ENCODE measurements around the gene TNS2.
A peak's percentile ranks its signal among the peaks of the same experiment; 100 is the strongest.

Gene TNS2

GRCh38 chr12:53100466-53101151 is 50.7 kb downstream of the TNS2 start:
- H3K4me3 ChIP-seq (ENCODE audit: low read depth, low read length, poor library complexity, severe bottlenecking) = no peak overlapping the region

GRCh38 chr12:53101266-53101665 is 51.4 kb downstream of the TNS2 start:
- H3K27ac ChIP-seq (ENCODE audit: low read depth, low read length, poor library complexity, severe bottlenecking) = no peak overlapping the region
- TF ChIP-seq EZH2 (IDR thresholded peaks at IDR 0.05; ENCODE audit: borderline replicate concordance, low read length) (no peak), CTCF (IDR thresholded peaks at IDR 0.05; ENCODE audit: low read length) (no peak)
- no peak overlapping the region for H2AFZ ChIP-seq (ENCODE audit: low read length)

More at GRCh38 chr12:53100466-53101151, 50.7 kb downstream of the TNS2 start:
- H3K79me2 ChIP-seq (ENCODE audit: insufficient read depth, low read length) = no peaks in the 10 kb centered on the region
- no peaks in the 10 kb centered on the region for H4K20me1 ChIP-seq (ENCODE audit: insufficient read depth, low read length)
- H3K4me1 ChIP-seq (ENCODE audit: insufficient read depth, low read length, severe bottlenecking) = peaks cover 50% of the 10 kb centered on the region
- no peaks in the 10 kb centered on the region for H3K9me3 ChIP-seq (ENCODE audit: low read length)
- H3F3A ChIP-seq (ENCODE audit: insufficient read depth, low read length) = no peaks in the 10 kb centered on the region
- TF ChIP-seq CTCF (IDR thresholded peaks at IDR 0.05; ENCODE audit: low read length) (no peak), EZH2 (IDR thresholded peaks at IDR 0.05; ENCODE audit: borderline replicate concordance, low read length) (no peak)
- H3K9ac ChIP-seq (ENCODE audit: low read length) = no peak overlapping the region
- H3K27me3 ChIP-seq (ENCODE audit: insufficient read depth, low read length) = peaks cover 5% of the 10 kb centered on the region; the same call in 1 of the 2 replicates
- H3K4me2 ChIP-seq (ENCODE audit: low read length) = no peak overlapping the region
- no peak overlapping the region for H2AFZ ChIP-seq (ENCODE audit: low read length)
- H3K36me3 ChIP-seq (ENCODE audit: insufficient read depth, low read length) = no peaks in the 10 kb centered on the region
- H3K27ac ChIP-seq (ENCODE audit: low read depth, low read length, poor library complexity, severe bottlenecking) = no peak overlapping the region
- no peaks in the 10 kb centered on the region for H3K9me2 ChIP-seq (ENCODE audit: low read depth, low read length)

GRCh38 chr12:53101931-53102781 is 52.3 kb downstream of the TNS2 start:
- H3K9ac ChIP-seq (ENCODE audit: low read length) = no peak overlapping the region
- H2AFZ ChIP-seq (ENCODE audit: low read length) = no peak overlapping the region
- no peak overlapping the region for H3K4me3 ChIP-seq (ENCODE audit: low read depth, low read length, poor library complexity, severe bottlenecking)
- peaks cover 4% of the 10 kb centered on the region; the same call in 1 of the 2 replicates for H3K27me3 ChIP-seq (ENCODE audit: insufficient read depth, low read length)
- peaks cover 49% of the 10 kb centered on the region for H3K4me1 ChIP-seq (ENCODE audit: insufficient read depth, low read length, severe bottlenecking)
- H3K79me2 ChIP-seq (ENCODE audit: insufficient read depth, low read length) = no peaks in the 10 kb centered on the region
- H3K27ac ChIP-seq (ENCODE audit: low read depth, low read length, poor library complexity, severe bottlenecking) = peak overlapping the region; percentile 77
- TF ChIP-seq EZH2 (IDR thresholded peaks at IDR 0.05; ENCODE audit: borderline replicate concordance, low read length) (no peak), CTCF (IDR thresholded peaks at IDR 0.05; ENCODE audit: low read length) (no peak)
- H4K20me1 ChIP-seq (ENCODE audit: insufficient read depth, low read length) = no peaks in the 10 kb centered on the region
- H3K9me2 ChIP-seq (ENCODE audit: low read depth, low read length) = no peaks in the 10 kb centered on the region
- peak overlapping the region; percentile 74; the same call in 1 of the 2 replicates for H3K4me2 ChIP-seq (ENCODE audit: low read length)
- no peaks in the 10 kb centered on the region for H3F3A ChIP-seq (ENCODE audit: insufficient read depth, low read length)
- H3K9me3 ChIP-seq (ENCODE audit: low read length) = no peaks in the 10 kb centered on the region
- H3K36me3 ChIP-seq (ENCODE audit: insufficient read depth, low read length) = no peaks in the 10 kb centered on the region

More at GRCh38 chr12:53101266-53101665, 51.4 kb downstream of the TNS2 start:
- no peaks in the 10 kb centered on the region for H3K36me3 ChIP-seq (ENCODE audit: insufficient read depth, low read length)
- H3K79me2 ChIP-seq (ENCODE audit: insufficient read depth, low read length) = no peaks in the 10 kb centered on the region
- no peaks in the 10 kb centered on the region for H3K9me2 ChIP-seq (ENCODE audit: low read depth, low read length)
- H3K9ac ChIP-seq (ENCODE audit: low read length) = no peak overlapping the region
- peaks cover 5% of the 10 kb centered on the region; the same call in 1 of the 2 replicates for H3K27me3 ChIP-seq (ENCODE audit: insufficient read depth, low read length)
- H3K4me3 ChIP-seq (ENCODE audit: low read depth, low read length, poor library complexity, severe bottlenecking) = no peak overlapping the region
- no peak overlapping the region for H3K4me2 ChIP-seq (ENCODE audit: low read length)
- H4K20me1 ChIP-seq (ENCODE audit: insufficient read depth, low read length) = no peaks in the 10 kb centered on the region
- peaks cover 50% of the 10 kb centered on the region for H3K4me1 ChIP-seq (ENCODE audit: insufficient read depth, low read length, severe bottlenecking)
- H3K9me3 ChIP-seq (ENCODE audit: low read length) = no peaks in the 10 kb centered on the region
- no peaks in the 10 kb centered on the region for H3F3A ChIP-seq (ENCODE audit: insufficient read depth, low read length)
